Left lung (tissue), 10 donors: ENCODE data around the gene UBXN6. TPM values are rescaled to one million over a fixed set of nuclear protein-coding genes. Genes with fewer than 3 reads are reported as not detected.

Source experiments
- ATAC-seq: fragments of 200-7000 bp; cut with Tn5 transposase; one replicate; pipeline ENCODE4 v1.9.1; 2020; ENCODE audit warnings: moderate library complexity
- DNase-seq, 4 donors: peaks; one replicate each; pipeline ENCODE4 v3.0.0-alpha.2; 2013 to 2020
- H3K27ac ChIP-seq, 2 donors: fragments of 200-600 bp; sonication (generic) in 1 of 2; one replicate each; pipeline versions ENCODE4 v1.5.0 to v1.8.0; 2020 to 2021
- H3K27me3 ChIP-seq, 2 donors: fragments of 200-600 bp; sonication (generic) in 1 of 2; one replicate each; pipeline versions ENCODE4 v1.5.0 to v1.8.0; 2020 to 2021
- H3K36me3 ChIP-seq, 2 donors: fragments of 200-600 bp; sonication (generic) in 1 of 2; one replicate each; pipeline versions ENCODE4 v1.5.0 to v1.8.0; 2020 to 2021
- H3K4me1 ChIP-seq, 2 donors: fragments of 200-600 bp; one replicate each; pipeline ENCODE4 v1.8.0; 2021
- H3K4me3 ChIP-seq, 2 donors: fragments of 200-600 bp; sonication (generic) in 1 of 2; one replicate each; pipeline versions ENCODE4 v1.5.0 to v1.8.0; 2020 to 2021; ENCODE audit warnings: mild to moderate bottlenecking in 1 of 2
- H3K9me3 ChIP-seq, 2 donors: fragments of 200-600 bp; sonication (generic) in 1 of 2; one replicate each; pipeline versions ENCODE4 v1.5.0 to v1.8.0; 2020 to 2021
- CTCF ChIP-seq, 2 donors: fragments of 200-600 bp; sonication (generic) in 1 of 2; IDR thresholded peaks; one replicate each; pipeline versions ENCODE4 v1.5.0 to v1.8.0; 2021; ENCODE audit warnings: antibody characterized with exemption in 2 of 2
- intact Hi-C, 2 donors: fragments of 100-400 bp; cut with DNase I; formaldehyde crosslinking; loops; one replicate each; pipeline versions ENCODE4 v1.11.2 to v1.14.2; 2022
- polyA plus RNA-seq, 6 donors: library from polyadenylated mRNA; unstranded; fragments of 120-200 nt; gene quantifications; one replicate each; pipeline ENCODE4 v1.2.1, GENCODE V29; 2013; ENCODE audit not compliant: insufficient read length in 6 of 6
- total RNA-seq, 2 donors: library from RNA; stranded (reverse); fragmentation: NEBNext Ultra II Directional; extraction: Animal tissue kit (Norgen Biotek cat#: 25700); gene quantifications; one replicate each; pipeline ENCODE4 v1.2.1, GENCODE V29; 2021
- donor health status: DM: no; HTN: yes; CAD: no.
- donor health status: DM: no; HTN: no; CAD: no.

UBXN6 gene
- total and polyA plus RNA-seq, 8 donors = 70.2 to 101 (median 87.5) TPM

GRCh38 chr19:4431296-4431695 is 26.3 kb downstream of the UBXN6 start:
- Histone ChIP-seq H3K9me3 (no peaks in the 10 kb centered on the region), H3K27ac (peak overlapping the region in 1 of 2 donors; percentile 69), H3K4me1 (peaks cover 0 to 28% of the 10 kb centered on the region in 2 donors), H3K36me3 (peaks cover 0 to 67% of the 10 kb centered on the region in 2 donors), H3K27me3 (no peaks in the 10 kb centered on the region), H3K4me3 (no peak overlapping the region)
- no peak for TF ChIP-seq CTCF (IDR thresholded peaks at IDR 0.05)
- no peak for DNase-seq
- ATAC-seq = no peak
- intact Hi-C loops = no loop called here

- Histone ChIP-seq H3K4me3 (no peak overlapping the region), H3K27me3 (no peaks in the 10 kb centered on the region), H3K36me3 (peaks cover 0 to 63% of the 10 kb centered on the region in 2 donors), H3K9me3 (no peaks in the 10 kb centered on the region), H3K27ac (peak overlapping the region in 1 of 2 donors; percentile 69), H3K4me1 (peaks cover 0 to 28% of the 10 kb centered on the region in 2 donors)
- ATAC-seq = peak; percentile 68
- DNase-seq = peak in 1 of 4 donors; percentile 57
- TF ChIP-seq CTCF (IDR thresholded peaks at IDR 0.05) = no peak
- intact Hi-C loops = no loop called here
Measured at GRCh38 chr19:4430760-4431159, 26.8 kb downstream of the UBXN6 start.

GRCh38 chr19:4429771-4430171 is 27.8 kb downstream of the UBXN6 start:
- Histone ChIP-seq H3K4me3 (no peak overlapping the region), H3K36me3 (peaks cover 0 to 63% of the 10 kb centered on the region in 2 donors), H3K9me3 (no peaks in the 10 kb centered on the region), H3K4me1 (peaks cover 0 to 28% of the 10 kb centered on the region in 2 donors), H3K27me3 (no peaks in the 10 kb centered on the region), H3K27ac (no peak overlapping the region)
- no peak for ATAC-seq
- DNase-seq = peak in 3 of 4 donors; percentile 17 to 89 (median 81)
- no peak for TF ChIP-seq CTCF (IDR thresholded peaks at IDR 0.05)
- intact Hi-C loops = no loop called here

GRCh38 chr19:4429256-4429655 is 28.3 kb downstream of the UBXN6 start:
- peaks cover 0 to 28% of the 10 kb centered on the region in 2 donors for H3K4me1 ChIP-seq
- no peak overlapping the region for H3K4me3 ChIP-seq
- H3K27ac ChIP-seq = no peak overlapping the region
- peak in 3 of 4 donors; percentile 31 to 45 (median 41) for DNase-seq
- no peak for ATAC-seq
- peaks cover 0 to 62% of the 10 kb centered on the region in 2 donors for H3K36me3 ChIP-seq
- H3K9me3 ChIP-seq = no peaks in the 10 kb centered on the region
- intact Hi-C loops = no loop called here
- H3K27me3 ChIP-seq = no peaks in the 10 kb centered on the region
- no peak for TF ChIP-seq CTCF (IDR thresholded peaks at IDR 0.05)

GRCh38 chr19:4428326-4428975 is 29.1 kb downstream of the UBXN6 start:
- no peak overlapping the region for H3K27ac ChIP-seq
- no peak for TF ChIP-seq CTCF (IDR thresholded peaks at IDR 0.05)
- no peak overlapping the region for H3K4me3 ChIP-seq
- peaks cover 0 to 62% of the 10 kb centered on the region in 2 donors for H3K36me3 ChIP-seq
- H3K4me1 ChIP-seq = peaks cover 0 to 28% of the 10 kb centered on the region in 2 donors
- H3K9me3 ChIP-seq = no peaks in the 10 kb centered on the region
- ATAC-seq = no peak
- intact Hi-C loops = no loop called here
- no peaks in the 10 kb centered on the region for H3K27me3 ChIP-seq
- peak in 1 of 4 donors; percentile 69 for DNase-seq
